Measurements from ENCODE around the gene RTKN2.

Gene RTKN2

DNA sequence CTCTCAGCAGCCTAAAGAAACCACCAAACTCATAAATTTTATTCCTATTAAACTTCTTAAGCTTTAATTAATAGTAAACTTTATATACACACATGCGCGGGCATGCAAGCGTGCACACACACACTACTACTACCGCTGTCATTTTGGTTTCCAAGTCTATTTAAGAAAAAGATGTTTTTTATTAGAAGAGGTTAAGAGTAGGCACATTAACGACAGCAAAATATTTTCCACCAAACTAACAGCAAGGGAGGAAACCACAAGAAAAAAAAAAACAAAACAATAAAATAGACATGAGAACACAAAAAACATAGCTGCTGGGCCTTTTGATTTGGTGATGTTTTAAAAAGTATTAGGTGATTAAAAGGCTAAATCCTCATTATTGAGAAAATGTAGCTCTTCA is 28.6 kb downstream of the RTKN2 start:
- H3K27me3 ChIP-seq (ENCODE audit: low read depth, low read length), result no peaks in the 10 kb centered on the region
- H3K4me3 ChIP-seq (ENCODE audit: low read depth in 1 of 2, low read length in 2 of 2), result no peak overlapping the region
- no peak overlapping the region for H3K27ac ChIP-seq (ENCODE audit: low read length)
- peaks cover 0 to 6% of the 10 kb centered on the region in 2 donors for H3K4me1 ChIP-seq (ENCODE audit: control insufficient read depth in 1 of 2, insufficient read depth in 2 of 2, low read length in 2 of 2)
- no peaks in the 10 kb centered on the region for H3K9me3 ChIP-seq (ENCODE audit: control insufficient read depth in 1 of 2, low read length in 2 of 2)
- H3K36me3 ChIP-seq (ENCODE audit: control insufficient read depth in 1 of 2, insufficient read depth in 2 of 2, low read length in 2 of 2), result no peaks in the 10 kb centered on the region

DNA sequence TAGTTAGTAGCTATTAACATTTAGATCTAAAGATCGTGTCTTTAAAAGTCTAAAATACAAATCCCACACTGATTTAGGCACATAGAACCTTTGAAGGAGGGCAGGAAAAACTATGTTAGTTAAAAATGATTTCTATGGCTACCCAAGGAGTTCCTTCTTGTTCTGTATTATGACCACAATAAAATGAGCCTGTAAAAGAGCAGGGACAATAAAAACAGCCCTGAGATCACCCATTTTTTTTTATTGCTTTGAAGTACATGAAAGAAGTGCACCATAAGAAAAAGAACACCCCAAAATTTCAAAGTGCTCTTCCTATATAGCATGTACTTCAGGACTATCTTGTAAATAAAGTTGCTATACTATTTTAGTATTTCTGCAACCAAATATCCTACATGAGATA is 29.8 kb downstream of the RTKN2 start:
- no peaks in the 10 kb centered on the region for H3K36me3 ChIP-seq (ENCODE audit: control insufficient read depth in 1 of 2, insufficient read depth in 2 of 2, low read length in 2 of 2)
- H3K27ac ChIP-seq (ENCODE audit: low read length), result no peak overlapping the region
- no peaks in the 10 kb centered on the region for H3K9me3 ChIP-seq (ENCODE audit: control insufficient read depth in 1 of 2, low read length in 2 of 2)
- no peaks in the 10 kb centered on the region for H3K27me3 ChIP-seq (ENCODE audit: low read depth, low read length)
- H3K4me3 ChIP-seq (ENCODE audit: low read depth in 1 of 2, low read length in 2 of 2), result no peak overlapping the region
- peaks cover 0 to 6% of the 10 kb centered on the region in 2 donors for H3K4me1 ChIP-seq (ENCODE audit: control insufficient read depth in 1 of 2, insufficient read depth in 2 of 2, low read length in 2 of 2)

GRCh38 chr10:62237966-62238365 is 30.7 kb downstream of the RTKN2 start:
- Histone ChIP-seq H3K36me3 (ENCODE audit: control insufficient read depth in 1 of 2, insufficient read depth in 2 of 2, low read length in 2 of 2) (no peaks in the 10 kb centered on the region), H3K27me3 (ENCODE audit: low read depth, low read length) (no peaks in the 10 kb centered on the region), H3K4me3 (ENCODE audit: low read depth in 1 of 2, low read length in 2 of 2) (no peak overlapping the region), H3K9me3 (ENCODE audit: control insufficient read depth in 1 of 2, low read length in 2 of 2) (no peaks in the 10 kb centered on the region), H3K27ac (ENCODE audit: low read length) (no peak overlapping the region), H3K4me1 (ENCODE audit: control insufficient read depth in 1 of 2, insufficient read depth in 2 of 2, low read length in 2 of 2) (no peaks in the 10 kb centered on the region)

GRCh38 chr10:62237506-62237905 is 31.1 kb downstream of the RTKN2 start:
- no peaks in the 10 kb centered on the region for H3K9me3 ChIP-seq (ENCODE audit: control insufficient read depth in 1 of 2, low read length in 2 of 2)
- H3K4me1 ChIP-seq (ENCODE audit: control insufficient read depth in 1 of 2, insufficient read depth in 2 of 2, low read length in 2 of 2), result no peaks in the 10 kb centered on the region
- no peaks in the 10 kb centered on the region for H3K27me3 ChIP-seq (ENCODE audit: low read depth, low read length)
- H3K27ac ChIP-seq (ENCODE audit: low read length), result no peak overlapping the region
- H3K36me3 ChIP-seq (ENCODE audit: control insufficient read depth in 1 of 2, insufficient read depth in 2 of 2, low read length in 2 of 2), result no peaks in the 10 kb centered on the region
- H3K4me3 ChIP-seq (ENCODE audit: low read depth in 1 of 2, low read length in 2 of 2), result no peak overlapping the region

DNA sequence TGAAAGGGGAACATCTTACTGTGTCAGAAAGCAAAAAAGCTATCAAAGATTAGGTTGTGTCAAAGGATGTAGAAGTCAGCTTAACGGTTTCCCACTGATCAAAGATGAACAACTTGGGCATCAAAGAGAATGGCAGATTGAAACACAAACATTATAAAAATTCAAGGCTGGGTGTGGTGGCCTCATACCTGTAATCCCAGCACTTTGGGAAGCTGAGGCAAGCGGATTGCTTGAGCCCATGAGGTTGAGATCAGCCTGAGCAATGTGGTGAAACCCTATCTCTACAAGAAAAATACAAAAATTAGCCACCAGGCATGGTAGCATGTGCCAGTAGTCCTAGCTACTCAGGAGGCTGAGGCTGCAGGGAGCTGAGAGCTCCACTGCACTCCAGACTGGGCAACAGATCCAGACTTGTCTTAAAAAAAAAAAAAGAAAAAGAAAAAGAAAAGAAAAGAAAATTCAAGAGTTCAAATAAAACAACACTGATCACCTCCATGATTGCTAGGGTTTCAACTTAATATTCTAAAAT is 34.5 kb downstream of the RTKN2 start:
- H3K4me1 ChIP-seq (ENCODE audit: control insufficient read depth in 1 of 2, insufficient read depth in 2 of 2, low read length in 2 of 2), result no peaks in the 10 kb centered on the region
- no peak overlapping the region for H3K4me3 ChIP-seq (ENCODE audit: low read depth in 1 of 2, low read length in 2 of 2)
- H3K27me3 ChIP-seq (ENCODE audit: low read depth, low read length), result no peaks in the 10 kb centered on the region
- H3K9me3 ChIP-seq (ENCODE audit: control insufficient read depth in 1 of 2, low read length in 2 of 2), result no peaks in the 10 kb centered on the region
- H3K36me3 ChIP-seq (ENCODE audit: control insufficient read depth in 1 of 2, insufficient read depth in 2 of 2, low read length in 2 of 2), result no peaks in the 10 kb centered on the region
- no peak overlapping the region for H3K27ac ChIP-seq (ENCODE audit: low read length)

DNA sequence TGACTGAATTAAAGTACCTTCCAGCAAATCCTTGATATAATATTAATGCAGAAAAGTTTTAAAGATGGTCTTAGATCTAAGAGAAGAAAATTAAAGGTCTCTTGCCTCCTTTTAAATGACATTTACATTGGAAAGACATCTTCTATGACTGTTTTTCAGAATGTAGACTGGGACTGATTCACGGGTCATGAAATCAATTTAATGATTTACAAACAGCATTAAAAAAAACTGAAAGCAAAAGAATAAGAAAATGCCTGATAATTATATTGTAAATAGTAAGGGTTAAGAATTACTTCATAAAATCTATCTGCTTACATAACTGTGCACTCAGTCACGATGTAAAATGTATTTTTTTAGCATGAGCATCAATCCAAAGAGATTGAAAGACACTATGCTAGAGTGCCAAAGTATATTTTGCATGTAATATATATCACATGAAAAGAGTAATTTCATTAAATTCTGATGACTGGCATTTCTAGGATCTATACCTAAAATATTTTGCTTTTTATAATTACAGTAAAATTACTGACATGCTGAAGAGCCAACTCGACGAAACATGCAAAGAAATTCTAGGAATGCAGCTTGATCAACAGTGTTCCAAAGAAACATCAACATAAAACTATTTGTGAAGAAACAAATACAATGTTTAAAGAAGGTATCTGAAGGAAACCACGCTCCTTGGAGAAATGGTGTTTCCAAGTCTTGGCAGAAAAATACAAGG is 35.1 kb downstream of the RTKN2 start:
- Histone ChIP-seq H3K27me3 (ENCODE audit: low read depth, low read length) (no peaks in the 10 kb centered on the region), H3K4me3 (ENCODE audit: low read depth in 1 of 2, low read length in 2 of 2) (no peak overlapping the region), H3K9me3 (ENCODE audit: control insufficient read depth in 1 of 2, low read length in 2 of 2) (no peaks in the 10 kb centered on the region), H3K36me3 (ENCODE audit: control insufficient read depth in 1 of 2, insufficient read depth in 2 of 2, low read length in 2 of 2) (no peaks in the 10 kb centered on the region), H3K4me1 (ENCODE audit: control insufficient read depth in 1 of 2, insufficient read depth in 2 of 2, low read length in 2 of 2) (no peaks in the 10 kb centered on the region), H3K27ac (ENCODE audit: low read length) (no peak overlapping the region)

DNA sequence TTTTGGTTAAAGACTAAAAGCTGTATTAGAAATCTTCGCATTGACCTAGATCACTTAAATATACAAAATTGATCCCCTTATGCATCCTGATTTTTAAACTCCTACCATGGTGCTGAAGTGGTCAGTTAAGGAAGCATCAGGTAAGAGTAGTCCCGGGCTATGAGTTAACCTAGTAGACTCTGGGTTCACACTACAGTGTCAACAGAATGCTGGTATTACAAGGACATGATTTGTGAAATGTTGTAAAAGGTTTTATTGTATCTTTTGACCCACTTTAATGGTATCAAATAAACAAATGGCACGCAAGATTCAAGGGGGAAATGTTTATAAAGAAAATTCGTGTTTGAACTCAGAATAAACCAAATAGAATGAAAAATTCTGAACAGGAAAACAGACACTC is 36.8 kb downstream of the RTKN2 start:
- no peaks in the 10 kb centered on the region for H3K4me1 ChIP-seq (ENCODE audit: control insufficient read depth in 1 of 2, insufficient read depth in 2 of 2, low read length in 2 of 2)
- H3K27me3 ChIP-seq (ENCODE audit: low read depth, low read length), result no peaks in the 10 kb centered on the region
- no peaks in the 10 kb centered on the region for H3K9me3 ChIP-seq (ENCODE audit: control insufficient read depth in 1 of 2, low read length in 2 of 2)
- H3K4me3 ChIP-seq (ENCODE audit: low read depth in 1 of 2, low read length in 2 of 2), result no peak overlapping the region
- H3K36me3 ChIP-seq (ENCODE audit: control insufficient read depth in 1 of 2, insufficient read depth in 2 of 2, low read length in 2 of 2), result no peaks in the 10 kb centered on the region
- H3K27ac ChIP-seq (ENCODE audit: low read length), result no peak overlapping the region

DNA sequence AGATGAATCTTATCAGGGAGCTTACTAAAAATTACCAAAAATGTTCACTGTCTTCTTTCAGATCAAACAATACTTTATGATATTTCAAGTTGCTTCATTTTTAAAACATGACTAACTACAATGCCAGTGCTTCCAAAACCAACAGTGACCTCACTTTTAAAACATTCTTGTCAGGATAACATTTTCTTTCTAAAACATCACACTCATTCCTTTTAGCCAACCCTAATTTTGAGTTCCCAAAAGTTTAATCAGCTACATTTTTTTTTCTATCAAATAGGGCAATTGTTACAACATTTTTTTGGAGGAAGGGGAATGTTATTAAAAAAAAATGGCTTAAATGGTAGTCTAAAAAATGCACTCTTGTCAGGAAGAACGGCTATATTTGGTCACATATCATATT is 37.3 kb downstream of the RTKN2 start:
- Histone ChIP-seq H3K4me3 (ENCODE audit: low read depth in 1 of 2, low read length in 2 of 2) (no peak overlapping the region), H3K27me3 (ENCODE audit: low read depth, low read length) (no peaks in the 10 kb centered on the region), H3K9me3 (ENCODE audit: control insufficient read depth in 1 of 2, low read length in 2 of 2) (no peaks in the 10 kb centered on the region), H3K4me1 (ENCODE audit: control insufficient read depth in 1 of 2, insufficient read depth in 2 of 2, low read length in 2 of 2) (no peaks in the 10 kb centered on the region), H3K36me3 (ENCODE audit: control insufficient read depth in 1 of 2, insufficient read depth in 2 of 2, low read length in 2 of 2) (no peaks in the 10 kb centered on the region), H3K27ac (ENCODE audit: low read length) (no peak overlapping the region)

- Histone ChIP-seq H3K36me3 (ENCODE audit: control insufficient read depth in 1 of 2, insufficient read depth in 2 of 2, low read length in 2 of 2) (no peaks in the 10 kb centered on the region), H3K4me1 (ENCODE audit: control insufficient read depth in 1 of 2, insufficient read depth in 2 of 2, low read length in 2 of 2) (no peaks in the 10 kb centered on the region), H3K27ac (ENCODE audit: low read length) (no peak overlapping the region), H3K27me3 (ENCODE audit: low read depth, low read length) (no peaks in the 10 kb centered on the region), H3K9me3 (ENCODE audit: control insufficient read depth in 1 of 2, low read length in 2 of 2) (no peaks in the 10 kb centered on the region), H3K4me3 (ENCODE audit: low read depth in 1 of 2, low read length in 2 of 2) (no peak overlapping the region)
Measured at GRCh38 chr10:62230344-62231121, 38.1 kb downstream of the RTKN2 start.

DNA sequence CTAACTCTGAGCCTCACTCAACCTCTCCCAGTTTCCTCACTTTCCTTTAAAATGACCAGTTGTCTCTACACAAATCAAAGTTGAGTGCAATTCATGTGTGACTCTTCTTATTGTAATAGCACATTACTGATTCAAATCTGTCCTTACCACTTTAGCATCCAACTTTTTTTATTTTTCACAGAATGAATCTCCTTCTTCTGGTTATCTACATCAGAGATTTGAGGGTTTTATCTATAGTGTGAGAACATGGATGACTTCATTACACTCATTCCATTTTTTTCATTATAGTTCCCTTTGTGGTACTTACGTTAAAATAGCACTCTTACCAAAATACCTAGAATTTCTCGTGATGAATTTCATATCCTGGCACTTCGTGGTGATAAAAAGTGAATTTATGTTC is 43.3 kb downstream of the RTKN2 start:
- H3K4me1 ChIP-seq (ENCODE audit: control insufficient read depth in 1 of 2, insufficient read depth in 2 of 2, low read length in 2 of 2), result no peaks in the 10 kb centered on the region

DNA sequence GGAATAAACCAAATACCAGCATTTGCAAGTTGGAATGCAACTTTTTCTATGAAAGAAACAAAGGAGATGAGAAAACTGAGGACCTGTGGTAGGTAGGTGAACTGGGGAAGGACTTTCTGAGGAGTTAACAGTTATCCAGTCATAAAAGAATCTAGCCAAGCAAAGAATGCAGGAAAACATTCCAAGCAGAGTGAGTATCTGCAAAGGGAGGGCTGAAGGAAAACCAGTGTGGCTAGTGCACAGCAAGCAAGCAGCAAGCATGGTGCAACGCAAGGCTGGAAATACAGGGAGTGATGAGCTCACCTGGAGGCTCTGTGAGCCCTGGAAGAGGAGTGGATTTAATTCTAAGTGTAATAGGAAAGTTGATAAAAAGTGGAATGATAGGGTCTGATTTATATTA is 44.0 kb downstream of the RTKN2 start:
- H3K36me3 ChIP-seq (ENCODE audit: control insufficient read depth in 1 of 2, insufficient read depth in 2 of 2, low read length in 2 of 2), result no peaks in the 10 kb centered on the region

More for the DNA sequence above, 43.3 kb downstream of the RTKN2 start:
- Histone ChIP-seq H3K9me3 (ENCODE audit: control insufficient read depth in 1 of 2, low read length in 2 of 2) (no peaks in the 10 kb centered on the region), H3K27ac (ENCODE audit: low read length) (no peak overlapping the region), H3K36me3 (ENCODE audit: control insufficient read depth in 1 of 2, insufficient read depth in 2 of 2, low read length in 2 of 2) (no peaks in the 10 kb centered on the region), H3K4me3 (ENCODE audit: low read depth in 1 of 2, low read length in 2 of 2) (no peak overlapping the region), H3K27me3 (ENCODE audit: low read depth, low read length) (no peaks in the 10 kb centered on the region)

More for the DNA sequence above, 44.0 kb downstream of the RTKN2 start:
- Histone ChIP-seq H3K27ac (ENCODE audit: low read length) (no peak overlapping the region), H3K4me3 (ENCODE audit: low read depth in 1 of 2, low read length in 2 of 2) (no peak overlapping the region), H3K9me3 (ENCODE audit: control insufficient read depth in 1 of 2, low read length in 2 of 2) (no peaks in the 10 kb centered on the region), H3K27me3 (ENCODE audit: low read depth, low read length) (no peaks in the 10 kb centered on the region), H3K4me1 (ENCODE audit: control insufficient read depth in 1 of 2, insufficient read depth in 2 of 2, low read length in 2 of 2) (no peaks in the 10 kb centered on the region)

Measured in muscle layer of duodenum (tissue), 2 donors.